HEK293 (cell line): ENCODE data around the gene BCAS2.

Source experiments
- CTCF ChIA-PET: fragments of 350-600 bp; formaldehyde crosslinking; extraction: SDS; loops from one replicate; lab custom pipeline; 2021; ENCODE audit warnings: antibody characterized with exemption; lab: Yijun Ruan, JAX
- POLR2A ChIA-PET: fragments of 300-600 bp; formaldehyde crosslinking; extraction: SDS; loops from one replicate; lab custom pipeline; 2020; ENCODE audit warnings: antibody characterized with exemption, inconsistent platforms; lab: Yijun Ruan, JAX
- H3K27ac ChIP-seq: fragments of 200-500 bp; sonication (Bioruptor generic); 2 replicates; pipeline ENCODE4 v1.5.1; 2014; ENCODE audit warnings: low read depth, low read length, control low read depth, inconsistent platforms; ENCODE audit errors: extremely low read depth
- H3K36me3 ChIP-seq, 2 experiments: fragments of 200-500 bp in 1 of 2; sonication (Bioruptor generic) in 1 of 2; 1 replicate in 1 of 2; 2 replicates in 1 of 2; pipeline ENCODE4 v1.5.1; 2014 to 2017; ENCODE audit warnings: inconsistent platforms in 2 of 2, low read length in 2 of 2; ENCODE audit not compliant: control insufficient read depth in 2 of 2, insufficient read depth in 1 of 2
- H3K4me1 ChIP-seq: fragments of 200-500 bp; sonication (Bioruptor generic); 2 replicates; pipeline ENCODE4 v1.5.1; 2014; ENCODE audit warnings: mild to moderate bottlenecking, low read length, inconsistent platforms; ENCODE audit not compliant: control insufficient read depth, insufficient read depth
- H3K4me3 ChIP-seq: 2 replicates; pipeline ENCODE4 v1.5.1; 2011; ENCODE audit warnings: low read depth, mild to moderate bottlenecking, control low read depth, low read length, moderate library complexity
- H3K9me3 ChIP-seq: fragments of 200-500 bp; sonication (Bioruptor generic); 2 replicates; pipeline ENCODE4 v1.5.1; 2014; ENCODE audit warnings: low read depth, low read length, inconsistent platforms; ENCODE audit not compliant: control insufficient read depth, insufficient read depth
- BCL11B ChIP-seq: fragments of 450-650 bp; formaldehyde crosslinking; IDR thresholded peaks from 2 replicates; pipeline ENCODE4 v1.5.1; 2016; ENCODE audit warnings: low read depth, missing biosample characterization, missing genetic modification characterization
- EGR2 ChIP-seq: fragments of 450-650 bp; formaldehyde crosslinking; IDR thresholded peaks from 2 replicates; pipeline ENCODE4 v1.5.1; 2016; ENCODE audit warnings: low read depth, missing biosample characterization, missing genetic modification characterization
- KLF10 ChIP-seq: fragments of 450-650 bp; IDR thresholded peaks from 2 replicates; pipeline ENCODE4 v1.5.1; 2018; ENCODE audit warnings: missing biosample characterization, mild to moderate bottlenecking, missing genetic modification characterization
- KLF7 ChIP-seq: fragments of 450-650 bp; formaldehyde crosslinking; IDR thresholded peaks from 2 replicates; pipeline ENCODE4 v1.5.1; 2016; ENCODE audit warnings: missing biosample characterization, missing genetic modification characterization, borderline replicate concordance
- MZF1 ChIP-seq: fragments of 450-650 bp; formaldehyde crosslinking; IDR thresholded peaks from 2 replicates; pipeline ENCODE4 v1.5.1; 2017; ENCODE audit warnings: missing biosample characterization, missing genetic modification characterization, borderline replicate concordance
- SP2 ChIP-seq: fragments of 450-650 bp; formaldehyde crosslinking; IDR thresholded peaks from 2 replicates; pipeline ENCODE4 v1.5.1; 2016; ENCODE audit warnings: missing biosample characterization, missing genetic modification characterization
- TCF7L2 ChIP-seq: IDR thresholded peaks from 2 replicates; pipeline ENCODE4 v1.6.1; 2011; ENCODE audit warnings: low read depth, mild to moderate bottlenecking, inconsistent platforms, low read length, moderate library complexity, borderline replicate concordance
- YY2 ChIP-seq: fragments of 450-650 bp; formaldehyde crosslinking; IDR thresholded peaks from 2 replicates; pipeline ENCODE4 v1.5.1; 2016; ENCODE audit warnings: missing biosample characterization, missing genetic modification characterization
- ZBTB1 ChIP-seq: fragments of 450-650 bp; formaldehyde crosslinking; IDR thresholded peaks from 2 replicates; pipeline ENCODE4 v1.5.1; 2016; ENCODE audit warnings: missing biosample characterization, missing genetic modification characterization
- ZBTB20 ChIP-seq: fragments of 450-650 bp; formaldehyde crosslinking; IDR thresholded peaks from 2 replicates; pipeline ENCODE4 v1.5.1; 2016; ENCODE audit warnings: missing biosample characterization, missing genetic modification characterization
- ZNF114 ChIP-seq: fragments of 450-650 bp; formaldehyde crosslinking; IDR thresholded peaks from 2 replicates; pipeline ENCODE4 v1.5.0; 2017; ENCODE audit warnings: missing biosample characterization, missing genetic modification characterization
- ZNF184 ChIP-seq: fragments of 450-650 bp; IDR thresholded peaks from 2 replicates; pipeline ENCODE4 v1.5.1; 2018; ENCODE audit warnings: missing biosample characterization, mild to moderate bottlenecking, missing genetic modification characterization
- ZNF214 ChIP-seq: fragments of 450-650 bp; formaldehyde crosslinking; IDR thresholded peaks from 2 replicates; pipeline ENCODE4 v1.5.1; 2017; ENCODE audit warnings: missing biosample characterization, mild to moderate bottlenecking, missing genetic modification characterization, borderline replicate concordance
- ZNF324 ChIP-seq: fragments of 450-650 bp; formaldehyde crosslinking; IDR thresholded peaks from 2 replicates; pipeline ENCODE4 v1.5.1; 2016; ENCODE audit warnings: missing biosample characterization, missing genetic modification characterization
- ZNF404 ChIP-seq: fragments of 450-650 bp; formaldehyde crosslinking; IDR thresholded peaks from 2 replicates; pipeline ENCODE4 v1.5.1; 2017; ENCODE audit warnings: missing biosample characterization, missing genetic modification characterization
- ZNF48 ChIP-seq: fragments of 450-650 bp; formaldehyde crosslinking; IDR thresholded peaks from 2 replicates; pipeline ENCODE4 v1.5.1; 2016; ENCODE audit warnings: missing biosample characterization, missing genetic modification characterization
- ZNF510 ChIP-seq: fragments of 450-650 bp; formaldehyde crosslinking; IDR thresholded peaks from 2 replicates; pipeline ENCODE4 v1.5.1; 2018; ENCODE audit warnings: mild to moderate bottlenecking, missing genetic modification characterization, missing biosample characterization; ENCODE audit not compliant: insufficient replicate concordance
- ZNF677 ChIP-seq: fragments of 450-650 bp; IDR thresholded peaks from 2 replicates; pipeline ENCODE4 v1.5.0; 2018; ENCODE audit warnings: missing biosample characterization, mild to moderate bottlenecking, missing genetic modification characterization, moderate library complexity
- ZNF777 ChIP-seq: fragments of 450-650 bp; formaldehyde crosslinking; IDR thresholded peaks from 2 replicates; pipeline ENCODE4 v1.5.1; 2017; ENCODE audit warnings: missing biosample characterization, missing genetic modification characterization, borderline replicate concordance
- ZNF792 ChIP-seq: fragments of 450-650 bp; formaldehyde crosslinking; IDR thresholded peaks from 2 replicates; pipeline ENCODE4 v1.5.1; 2016; ENCODE audit warnings: missing biosample characterization, missing genetic modification characterization
- TF ChIP-seq, protein P1 (sequence below): fragments of 450-650 bp; formaldehyde crosslinking; IDR thresholded peaks from 2 replicates; pipeline ENCODE4 v1.5.1; 2016; ENCODE audit warnings: missing biosample characterization, missing genetic modification characterization
- TF ChIP-seq, protein P2 (sequence below): fragments of 450-650 bp; formaldehyde crosslinking; IDR thresholded peaks from 2 replicates; pipeline ENCODE4 v1.5.1; 2016; ENCODE audit warnings: missing biosample characterization, missing genetic modification characterization
- TF ChIP-seq, protein P3 (sequence below): fragments of 450-650 bp; formaldehyde crosslinking; IDR thresholded peaks from 2 replicates; pipeline ENCODE4 v1.5.1; 2016; ENCODE audit warnings: missing biosample characterization, missing genetic modification characterization, borderline replicate concordance
- TF ChIP-seq, protein P4 (sequence below): fragments of 450-650 bp; formaldehyde crosslinking; IDR thresholded peaks from 2 replicates; pipeline ENCODE4 v1.5.1; 2016; ENCODE audit warnings: missing biosample characterization, missing genetic modification characterization
- TF ChIP-seq, protein P5 (sequence below): fragments of 450-650 bp; formaldehyde crosslinking; IDR thresholded peaks from 2 replicates; pipeline ENCODE4 v1.5.1; 2016; ENCODE audit warnings: missing biosample characterization, missing genetic modification characterization
- TF ChIP-seq, protein P6 (sequence below): fragments of 450-650 bp; IDR thresholded peaks from 2 replicates; pipeline ENCODE4 v1.5.1; 2018; ENCODE audit warnings: missing biosample characterization, missing genetic modification characterization

The BCAS2 gene

DNA sequence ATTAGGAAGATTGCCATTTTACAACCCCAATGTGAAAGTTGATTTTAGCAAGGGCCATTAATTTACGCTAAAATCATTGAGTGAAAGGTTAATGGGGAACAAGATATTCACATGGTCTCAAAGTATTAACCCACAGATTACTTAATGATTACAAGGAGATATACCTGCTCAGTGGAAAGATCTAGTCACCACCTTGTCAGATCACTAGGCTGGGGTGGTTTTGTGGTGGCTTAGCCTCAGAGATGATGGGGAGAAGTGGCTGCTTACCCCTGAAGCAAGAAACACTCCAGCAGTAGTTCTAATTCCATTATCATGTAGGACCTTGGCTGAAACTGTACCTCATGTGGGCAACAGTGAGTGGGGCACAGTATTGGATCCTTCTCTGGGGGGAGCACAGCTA, 50.3 kb downstream of the BCAS2 start:
- Histone ChIP-seq H3K9me3 (no peaks in the 10 kb centered on the region), H3K4me1 (no peaks in the 10 kb centered on the region), H3K27ac (no peak overlapping the region), H3K4me3 (no peak overlapping the region), H3K36me3 (no peaks in the 10 kb centered on the region)
- TF ChIP-seq, protein P1, sequence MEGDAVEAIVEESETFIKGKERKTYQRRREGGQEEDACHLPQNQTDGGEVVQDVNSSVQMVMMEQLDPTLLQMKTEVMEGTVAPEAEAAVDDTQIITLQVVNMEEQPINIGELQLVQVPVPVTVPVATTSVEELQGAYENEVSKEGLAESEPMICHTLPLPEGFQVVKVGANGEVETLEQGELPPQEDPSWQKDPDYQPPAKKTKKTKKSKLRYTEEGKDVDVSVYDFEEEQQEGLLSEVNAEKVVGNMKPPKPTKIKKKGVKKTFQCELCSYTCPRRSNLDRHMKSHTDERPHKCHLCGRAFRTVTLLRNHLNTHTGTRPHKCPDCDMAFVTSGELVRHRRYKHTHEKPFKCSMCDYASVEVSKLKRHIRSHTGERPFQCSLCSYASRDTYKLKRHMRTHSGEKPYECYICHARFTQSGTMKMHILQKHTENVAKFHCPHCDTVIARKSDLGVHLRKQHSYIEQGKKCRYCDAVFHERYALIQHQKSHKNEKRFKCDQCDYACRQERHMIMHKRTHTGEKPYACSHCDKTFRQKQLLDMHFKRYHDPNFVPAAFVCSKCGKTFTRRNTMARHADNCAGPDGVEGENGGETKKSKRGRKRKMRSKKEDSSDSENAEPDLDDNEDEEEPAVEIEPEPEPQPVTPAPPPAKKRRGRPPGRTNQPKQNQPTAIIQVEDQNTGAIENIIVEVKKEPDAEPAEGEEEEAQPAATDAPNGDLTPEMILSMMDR (tag by site-specific recombination), result no peak
- TF ChIP-seq SP2 (tag by site-specific recombination) (no peak), ZNF48 (tag by site-specific recombination) (no peak), ZNF510 (tag by site-specific recombination) (no peak), ZNF214 (tag by site-specific recombination) (no peak), YY2 (tag by site-specific recombination) (no peak), ZNF777 (tag by site-specific recombination) (no peak), ZNF677 (no peak), TCF7L2 (no peak), ZNF792 (no peak), ZNF114 (tag by site-specific recombination) (no peak), ZBTB1 (tag by site-specific recombination) (no peak)
- TF ChIP-seq, protein P2, sequence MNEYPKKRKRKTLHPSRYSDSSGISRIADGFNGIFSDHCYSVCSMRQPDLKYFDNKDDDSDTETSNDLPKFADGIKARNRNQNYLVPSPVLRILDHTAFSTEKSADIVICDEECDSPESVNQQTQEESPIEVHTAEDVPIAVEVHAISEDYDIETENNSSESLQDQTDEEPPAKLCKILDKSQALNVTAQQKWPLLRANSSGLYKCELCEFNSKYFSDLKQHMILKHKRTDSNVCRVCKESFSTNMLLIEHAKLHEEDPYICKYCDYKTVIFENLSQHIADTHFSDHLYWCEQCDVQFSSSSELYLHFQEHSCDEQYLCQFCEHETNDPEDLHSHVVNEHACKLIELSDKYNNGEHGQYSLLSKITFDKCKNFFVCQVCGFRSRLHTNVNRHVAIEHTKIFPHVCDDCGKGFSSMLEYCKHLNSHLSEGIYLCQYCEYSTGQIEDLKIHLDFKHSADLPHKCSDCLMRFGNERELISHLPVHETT (tag by site-specific recombination), result no peak
- CTCF ChIA-PET, result interaction anchor here (0.5 kb wide), 2 partner anchors 260 to 1140 kb away, joined by 3 read pairs; no protein-coding TSS in a partner anchor
- POLR2A ChIA-PET, result no interaction called here

DNA sequence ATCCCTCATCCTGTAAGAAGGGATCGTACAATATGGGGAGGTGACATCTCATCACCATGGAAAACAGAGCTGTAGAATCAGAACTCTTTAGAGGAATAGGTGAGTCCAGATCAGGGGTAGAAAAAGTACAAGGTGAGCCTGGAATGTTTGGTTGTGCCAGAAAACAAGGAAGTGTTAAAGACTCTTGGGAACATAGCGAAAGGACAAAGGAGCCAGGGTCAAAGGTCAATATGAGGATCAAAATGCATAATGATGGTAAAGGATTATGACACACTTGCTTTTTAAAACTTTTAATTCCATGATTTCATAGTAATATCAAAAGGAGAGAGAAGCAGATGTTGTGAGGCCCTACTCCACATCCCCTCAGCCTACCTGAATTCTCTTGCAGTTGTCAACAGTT, 51.2 kb downstream of the BCAS2 start:
- CTCF ChIA-PET, result interaction anchor here (0.6 kb wide), 1 partner anchor 20 kb away, joined by 3 read pairs; no protein-coding TSS in a partner anchor
- no peaks in the 10 kb centered on the region for H3K36me3 ChIP-seq
- POLR2A ChIA-PET, result no interaction called here
- no peaks in the 10 kb centered on the region for H3K4me1 ChIP-seq
- H3K9me3 ChIP-seq, result no peaks in the 10 kb centered on the region
- no peak overlapping the region for H3K4me3 ChIP-seq
- H3K27ac ChIP-seq, result no peak overlapping the region
- no peak for TF ChIP-seq MZF1
- no peak for TF ChIP-seq KLF10 (tag by site-specific recombination)
- TF ChIP-seq ZNF404 (tag by site-specific recombination), result no peak
- TF ChIP-seq, protein P3, sequence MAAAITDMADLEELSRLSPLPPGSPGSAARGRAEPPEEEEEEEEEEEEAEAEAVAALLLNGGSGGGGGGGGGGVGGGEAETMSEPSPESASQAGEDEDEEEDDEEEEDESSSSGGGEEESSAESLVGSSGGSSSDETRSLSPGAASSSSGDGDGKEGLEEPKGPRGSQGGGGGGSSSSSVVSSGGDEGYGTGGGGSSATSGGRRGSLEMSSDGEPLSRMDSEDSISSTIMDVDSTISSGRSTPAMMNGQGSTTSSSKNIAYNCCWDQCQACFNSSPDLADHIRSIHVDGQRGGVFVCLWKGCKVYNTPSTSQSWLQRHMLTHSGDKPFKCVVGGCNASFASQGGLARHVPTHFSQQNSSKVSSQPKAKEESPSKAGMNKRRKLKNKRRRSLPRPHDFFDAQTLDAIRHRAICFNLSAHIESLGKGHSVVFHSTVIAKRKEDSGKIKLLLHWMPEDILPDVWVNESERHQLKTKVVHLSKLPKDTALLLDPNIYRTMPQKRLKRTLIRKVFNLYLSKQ (tag by site-specific recombination), result no peak
- no peak for TF ChIP-seq ZBTB20 (tag by site-specific recombination)
- TF ChIP-seq ZNF114 (tag by site-specific recombination), result no peak
- TF ChIP-seq BCL11B (tag by site-specific recombination), result no peak
- TF ChIP-seq ZNF324, result no peak
- TF ChIP-seq, protein P4, sequence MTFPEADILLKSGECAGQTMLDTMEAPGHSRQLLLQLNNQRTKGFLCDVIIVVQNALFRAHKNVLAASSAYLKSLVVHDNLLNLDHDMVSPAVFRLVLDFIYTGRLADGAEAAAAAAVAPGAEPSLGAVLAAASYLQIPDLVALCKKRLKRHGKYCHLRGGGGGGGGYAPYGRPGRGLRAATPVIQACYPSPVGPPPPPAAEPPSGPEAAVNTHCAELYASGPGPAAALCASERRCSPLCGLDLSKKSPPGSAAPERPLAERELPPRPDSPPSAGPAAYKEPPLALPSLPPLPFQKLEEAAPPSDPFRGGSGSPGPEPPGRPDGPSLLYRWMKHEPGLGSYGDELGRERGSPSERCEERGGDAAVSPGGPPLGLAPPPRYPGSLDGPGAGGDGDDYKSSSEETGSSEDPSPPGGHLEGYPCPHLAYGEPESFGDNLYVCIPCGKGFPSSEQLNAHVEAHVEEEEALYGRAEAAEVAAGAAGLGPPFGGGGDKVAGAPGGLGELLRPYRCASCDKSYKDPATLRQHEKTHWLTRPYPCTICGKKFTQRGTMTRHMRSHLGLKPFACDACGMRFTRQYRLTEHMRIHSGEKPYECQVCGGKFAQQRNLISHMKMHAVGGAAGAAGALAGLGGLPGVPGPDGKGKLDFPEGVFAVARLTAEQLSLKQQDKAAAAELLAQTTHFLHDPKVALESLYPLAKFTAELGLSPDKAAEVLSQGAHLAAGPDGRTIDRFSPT (tag by site-specific recombination), result no peak
- no peak for TF ChIP-seq KLF7 (tag by site-specific recombination)
- TF ChIP-seq, protein P5, sequence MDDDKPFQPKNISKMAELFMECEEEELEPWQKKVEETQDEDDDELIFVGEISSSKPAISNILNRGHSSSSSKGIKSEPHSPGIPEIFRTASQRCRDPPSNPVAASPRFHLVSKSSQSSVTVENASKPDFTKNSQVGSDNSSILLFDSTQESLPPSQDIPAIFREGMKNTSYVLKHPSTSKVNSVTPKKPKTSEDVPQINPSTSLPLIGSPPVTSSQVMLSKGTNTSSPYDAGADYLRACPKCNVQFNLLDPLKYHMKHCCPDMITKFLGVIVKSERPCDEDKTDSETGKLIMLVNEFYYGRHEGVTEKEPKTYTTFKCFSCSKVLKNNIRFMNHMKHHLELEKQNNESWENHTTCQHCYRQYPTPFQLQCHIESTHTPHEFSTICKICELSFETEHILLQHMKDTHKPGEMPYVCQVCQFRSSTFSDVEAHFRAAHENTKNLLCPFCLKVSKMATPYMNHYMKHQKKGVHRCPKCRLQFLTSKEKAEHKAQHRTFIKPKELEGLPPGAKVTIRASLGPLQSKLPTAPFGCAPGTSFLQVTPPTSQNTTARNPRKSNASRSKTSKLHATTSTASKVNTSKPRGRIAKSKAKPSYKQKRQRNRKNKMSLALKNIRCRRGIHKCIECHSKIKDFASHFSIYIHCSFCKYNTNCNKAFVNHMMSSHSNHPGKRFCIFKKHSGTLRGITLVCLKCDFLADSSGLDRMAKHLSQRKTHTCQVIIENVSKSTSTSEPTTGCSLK (tag by site-specific recombination), result no peak
- no peak for TF ChIP-seq ZNF184 (tag by site-specific recombination)
- TF ChIP-seq, protein P6, sequence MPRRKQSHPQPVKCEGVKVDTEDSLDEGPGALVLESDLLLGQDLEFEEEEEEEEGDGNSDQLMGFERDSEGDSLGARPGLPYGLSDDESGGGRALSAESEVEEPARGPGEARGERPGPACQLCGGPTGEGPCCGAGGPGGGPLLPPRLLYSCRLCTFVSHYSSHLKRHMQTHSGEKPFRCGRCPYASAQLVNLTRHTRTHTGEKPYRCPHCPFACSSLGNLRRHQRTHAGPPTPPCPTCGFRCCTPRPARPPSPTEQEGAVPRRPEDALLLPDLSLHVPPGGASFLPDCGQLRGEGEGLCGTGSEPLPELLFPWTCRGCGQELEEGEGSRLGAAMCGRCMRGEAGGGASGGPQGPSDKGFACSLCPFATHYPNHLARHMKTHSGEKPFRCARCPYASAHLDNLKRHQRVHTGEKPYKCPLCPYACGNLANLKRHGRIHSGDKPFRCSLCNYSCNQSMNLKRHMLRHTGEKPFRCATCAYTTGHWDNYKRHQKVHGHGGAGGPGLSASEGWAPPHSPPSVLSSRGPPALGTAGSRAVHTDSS, result no peak
- no peak for TF ChIP-seq EGR2 (tag by site-specific recombination)
